HepG2 (cell line): ENCODE results near the gene PARVB. TPM values are rescaled to one million over a fixed set of nuclear protein-coding genes. Genes with fewer than 3 reads are reported as not detected.

Experiments used
- ATAC-seq: fragments of 200-7000 bp; cut with Tn5 transposase; 3 replicates; pipeline ENCODE4 v1.9.1; 2020; ENCODE audit warnings: mild to moderate bottlenecking, moderate library complexity
- Bru-seq: library from RNA; stranded (reverse); fragments of 400-500 nt; gene quantifications from one replicate; lab custom pipeline; 2021; lab: Mats Ljungman, UMichigan
- BruChase-seq, 2 experiments: library from RNA; stranded (reverse); fragments of 400-500 nt; gene quantifications; one replicate each; lab custom pipeline; 2021; lab: Mats Ljungman, UMichigan
- BruUV-seq: library from RNA; stranded (reverse); fragments of 400-500 nt; replicated peaks from 2 replicates; lab custom pipeline; 2021; lab: Mats Ljungman, UMichigan
- CTCF ChIA-PET: fragments of 300-600 bp; formaldehyde crosslinking; extraction: SDS; loops from one replicate; lab custom pipeline; 2021; ENCODE audit warnings: low total read pairs, inconsistent platforms, low intra/inter-chr PET ratio; lab: Yijun Ruan, JAX
- POLR2A ChIA-PET: fragments of 350-600 bp; sonication (Branson Sonifier 250); formaldehyde crosslinking; loops from one replicate; lab custom pipeline; 2020; ENCODE audit warnings: antibody characterized with exemption, inconsistent platforms; lab: Yijun Ruan, JAX
- DNase-seq: peaks from one replicate; pipeline ENCODE4 v3.0.0-alpha.2; 2015; ENCODE audit warnings: low spot score
- FAIRE-seq: peaks from 3 replicates; lab custom pipeline; 2011; peaks lifted over from hg19 to GRCh38; lab: Jason Lieb, UNC
- H2AFZ ChIP-seq: one replicate; pipeline ENCODE4 v1.6.1; 2011; ENCODE audit warnings: low read length, inconsistent platforms
- H3K27ac ChIP-seq: fragments of 300-600 bp; 3 replicates; pipeline ENCODE4 v1.8.0; 2011; ENCODE audit warnings: mixed run types, mild to moderate bottlenecking, mixed read lengths, low read length, inconsistent platforms; ENCODE audit not compliant: insufficient read depth; ENCODE audit errors: extremely low read length
- H3K27me3 ChIP-seq, 2 experiments: fragments of 200-600 bp in 1 of 2; 2 replicates in 1 of 2; 3 replicates in 1 of 2; pipeline versions ENCODE4 v1.6.0 to v1.8.0; 2011; ENCODE audit warnings: low read length in 2 of 2, mild to moderate bottlenecking in 2 of 2, moderate library complexity in 2 of 2, inconsistent platforms in 1 of 2; ENCODE audit not compliant: insufficient read depth in 2 of 2, control insufficient read depth in 1 of 2
- H3K36me3 ChIP-seq, 2 experiments: fragments of 200-600 bp in 1 of 2; replicated peaks in 1 of 2; 2 replicates in 1 of 2; 3 replicates in 1 of 2; pipeline versions ENCODE4 v1.5.1 to v1.8.0; 2011; ENCODE audit warnings: low read length in 2 of 2, inconsistent platforms in 1 of 2; ENCODE audit not compliant: insufficient read depth in 2 of 2, control insufficient read depth in 1 of 2
- H3K4me1 ChIP-seq: 2 replicates; pipeline ENCODE4 v1.5.1; 2012; ENCODE audit warnings: low read length, inconsistent platforms; ENCODE audit not compliant: insufficient read depth
- H3K4me2 ChIP-seq: 2 replicates; pipeline ENCODE4 v1.6.0; 2011; ENCODE audit warnings: low read depth, low read length, inconsistent platforms
- H3K4me3 ChIP-seq, 3 experiments: fragments of 200-600 bp in 1 of 3; sonication (generic), shearing (Covaris generic) in 1 of 3; replicated peaks in 1 of 3; 2 replicates each; pipeline ENCODE4 v1.5.1; 2011 to 2016; ENCODE audit warnings: low read length in 3 of 3, inconsistent platforms in 2 of 3, low read depth in 2 of 3, mild to moderate bottlenecking in 2 of 3, control low read depth in 1 of 3, mixed read lengths in 1 of 3; ENCODE audit not compliant: insufficient read depth in 1 of 3
- H3K79me2 ChIP-seq: one replicate; pipeline ENCODE4 v1.6.1; 2011; ENCODE audit warnings: low read length, inconsistent platforms; ENCODE audit not compliant: insufficient read depth
- H3K9ac ChIP-seq: 2 replicates; pipeline ENCODE4 v1.6.0; 2011; ENCODE audit warnings: mild to moderate bottlenecking, low read depth, low read length, inconsistent platforms; ENCODE audit not compliant: insufficient read depth
- H3K9me3 ChIP-seq: 2 replicates; pipeline ENCODE4 v1.5.1; 2012; ENCODE audit warnings: mild to moderate bottlenecking, low read length
- H4K20me1 ChIP-seq: 2 replicates; pipeline ENCODE4 v1.6.0; 2011; ENCODE audit warnings: inconsistent platforms, mild to moderate bottlenecking, low read length, moderate library complexity; ENCODE audit not compliant: insufficient read depth
- FLYWCH1 ChIP-seq: sonication (generic); formaldehyde crosslinking; IDR thresholded peaks from 2 replicates; pipeline ENCODE4 v1.8.1; 2023; ENCODE audit warnings: mild to moderate bottlenecking, missing genetic modification reagents
- JARID2 ChIP-seq: sonication (generic); formaldehyde crosslinking; IDR thresholded peaks from 2 replicates; pipeline ENCODE4 v1.8.1; 2023; ENCODE audit warnings: missing genetic modification reagents, inconsistent platforms; ENCODE audit not compliant: insufficient replicate concordance
- NR2F1 ChIP-seq, 2 experiments: fragments of 450-650 bp in 1 of 2; formaldehyde crosslinking in 1 of 2; IDR thresholded peaks; 2 replicates each; pipeline versions ENCODE4 v1.5.0 to v1.6.1; 2016 to 2020; ENCODE audit warnings: mild to moderate bottlenecking in 1 of 2, missing compliant biosample characterization in 1 of 2, missing genetic modification reagents in 1 of 2, moderate library complexity in 1 of 2
- PAF1 ChIP-seq: IDR thresholded peaks from 2 replicates; pipeline ENCODE4 v1.6.1; 2016; ENCODE audit warnings: missing genetic modification reagents, missing compliant biosample characterization
- SALL2 ChIP-seq: sonication (generic); formaldehyde crosslinking; IDR thresholded peaks from 2 replicates; pipeline ENCODE4 v1.8.1; 2023; ENCODE audit warnings: mild to moderate bottlenecking, missing genetic modification reagents, inconsistent platforms
- SP2 ChIP-seq: sonication (generic); formaldehyde crosslinking; IDR thresholded peaks from 2 replicates; pipeline ENCODE4 v1.5.1; 2020; ENCODE audit warnings: mild to moderate bottlenecking, missing genetic modification reagents
- ZNF740 ChIP-seq: sonication (generic); formaldehyde crosslinking; IDR thresholded peaks from 2 replicates; pipeline ENCODE4 v1.4.0; 2020; ENCODE audit warnings: missing genetic modification reagents
- ZUFSP ChIP-seq: sonication (generic); formaldehyde crosslinking; IDR thresholded peaks from 2 replicates; pipeline ENCODE4 v1.9.0; 2021; ENCODE audit warnings: missing genetic modification reagents, mild to moderate bottlenecking, borderline replicate concordance
- WGBS: methylation state at CpG from one replicate; pipeline ENCODE4 v1.1.6; 2017; ENCODE audit warnings: low lambda C conversion rate; 5-methylcytosine and 5-hydroxymethylcytosine counted together
- in situ Hi-C: cut with HindIII; loops from 2 replicates; pipeline ENCODE4 v1.10.0; 2017; ENCODE audit warnings: low pct_unique_long_range_greater_than_20kb; ENCODE audit not compliant: extremely low pct_ligation_motif_present
- intact Hi-C: fragments of 100-400 bp; cut with micrococcal nuclease; formaldehyde crosslinking; loops from one replicate; pipeline ENCODE4 v1.10.0; 2022; ENCODE audit not compliant: unreplicated experiment
- long read RNA-seq, 2 experiments: library from RNA in 1 of 2; library from polyadenylated mRNA in 1 of 2; stranded (forward) in 1 of 2; unstranded in 1 of 2; transcript quantifications; one replicate each; pipeline ENCODE4 v2.0.0, GENCODE V29; 2019 to 2022
- polyA minus RNA-seq, 3 experiments: library from RNA; depleted of rRNA, polyadenylated mRNA; stranded (reverse); fragments of >200 nt; gene quantifications; 2 replicates each; pipeline ENCODE4 v1.2.3, GENCODE V29; 2011; ENCODE audit warnings: low replicate concordance in 1 of 3
- polyA plus RNA-seq, 8 experiments: library from polyadenylated mRNA; depleted of rRNA in 3 of 8; stranded (reverse) in 7 of 8; unstranded in 1 of 8; fragments of >200 nt; fragmentation: Illumina TruSeq in 4 of 8; extraction: Trizol in 4 of 8; gene quantifications; 2 replicates each; pipeline versions ENCODE4 v1.2.1 to v1.2.3, GENCODE V29; 2011 to 2016; ENCODE audit warnings: low read depth in 4 of 8, missing spikeins in 1 of 8, mixed read lengths in 1 of 8; ENCODE audit not compliant: insufficient read depth in 1 of 8
- total RNA-seq, 5 experiments: library from RNA; depleted of rRNA; stranded (reverse); fragments of >200 nt; fragmentation: Illumina TruSeq; extraction: Trizol; gene quantifications; 2 replicates each; pipeline ENCODE4 v1.2.3, GENCODE V29; 2016; ENCODE audit warnings: low read depth in 1 of 5
- TF ChIP-seq, protein P1 (sequence below): sonication (generic); formaldehyde crosslinking; IDR thresholded peaks from 2 replicates; pipeline ENCODE4 v1.8.0; 2022; ENCODE audit warnings: mild to moderate bottlenecking, missing genetic modification reagents, moderate library complexity
- TF ChIP-seq, protein P2 (sequence below): sonication (generic); formaldehyde crosslinking; IDR thresholded peaks from 2 replicates; pipeline ENCODE4 v1.4.0; 2020; ENCODE audit warnings: missing genetic modification reagents

Gene PARVB, protein sequence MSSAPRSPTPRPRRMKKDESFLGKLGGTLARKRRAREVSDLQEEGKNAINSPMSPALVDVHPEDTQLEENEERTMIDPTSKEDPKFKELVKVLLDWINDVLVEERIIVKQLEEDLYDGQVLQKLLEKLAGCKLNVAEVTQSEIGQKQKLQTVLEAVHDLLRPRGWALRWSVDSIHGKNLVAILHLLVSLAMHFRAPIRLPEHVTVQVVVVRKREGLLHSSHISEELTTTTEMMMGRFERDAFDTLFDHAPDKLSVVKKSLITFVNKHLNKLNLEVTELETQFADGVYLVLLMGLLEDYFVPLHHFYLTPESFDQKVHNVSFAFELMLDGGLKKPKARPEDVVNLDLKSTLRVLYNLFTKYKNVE
- total RNA-seq (2016; rRNA removed; fragmentation: Illumina TruSeq; extraction: Trizol), result 0.15 TPM in 1 of 2 replicates, not detected in the other
- not detected in 2 replicates for total RNA-seq (2016; cell fraction: cytosol; rRNA removed; fragmentation: Illumina TruSeq; extraction: Trizol; ENCODE audit: low read depth)
- 0.06 TPM in 1 of 2 replicates, not detected in the other for total RNA-seq (2016; cell fraction: insoluble cytoplasmic fraction; rRNA removed; fragmentation: Illumina TruSeq; extraction: Trizol)
- total RNA-seq (2016; cell fraction: membrane; rRNA removed; fragmentation: Illumina TruSeq; extraction: Trizol), result not detected in 2 replicates
- not detected in 2 replicates for total RNA-seq (2016; cell fraction: nucleus; rRNA removed; fragmentation: Illumina TruSeq; extraction: Trizol)
- 0.11 and 0.18 TPM in 2 replicates for polyA plus RNA-seq (2011; rRNA removed)
- polyA plus RNA-seq (2011; cell fraction: cytosol; rRNA removed), result 0.15 and 0.19 TPM in 2 replicates
- polyA plus RNA-seq (2011; cell fraction: nucleus; rRNA removed), result 0.16 and 0.33 TPM in 2 replicates
- not detected in 2 replicates for polyA plus RNA-seq (2012)
- polyA plus RNA-seq (2016; cell fraction: cytosol; fragmentation: Illumina TruSeq; extraction: Trizol; ENCODE audit: low read depth), result 0.07 and 0.15 TPM in 2 replicates
- not detected in 2 replicates for polyA plus RNA-seq (2016; cell fraction: insoluble cytoplasmic fraction; fragmentation: Illumina TruSeq; extraction: Trizol; ENCODE audit: low read depth)
- polyA plus RNA-seq (2016; cell fraction: membrane; fragmentation: Illumina TruSeq; extraction: Trizol; ENCODE audit: low read depth), result 0.15 TPM in 1 of 2 replicates, not detected in the other
- 0.29 and 0.56 TPM in 2 replicates for polyA plus RNA-seq (2016; cell fraction: nucleus; fragmentation: Illumina TruSeq; extraction: Trizol; ENCODE audit: insufficient read depth, low read depth)
- 1.1 and 29.8 TPM in 2 replicates for polyA minus RNA-seq (2011; rRNA and poly(A)+ RNA removed; ENCODE audit: low replicate concordance)
- polyA minus RNA-seq (2011; cell fraction: cytosol; rRNA and poly(A)+ RNA removed), result 0.88 TPM in 1 of 2 replicates, not detected in the other
- 1.0 TPM in 1 of 2 replicates, not detected in the other for polyA minus RNA-seq (2011; cell fraction: nucleus; rRNA and poly(A)+ RNA removed)
- Bru-seq, nascent RNA, result percentile 27 among the genes with signal in this experiment
- percentile 20 among the genes with signal in this experiment for BruChase-seq, experiment 1, labeled RNA remaining after a 6-hour chase
- BruChase-seq, experiment 2, labeled RNA remaining after a 2-hour chase, result percentile 26 among the genes with signal in this experiment
- long read RNA-seq, experiment 1, result 0 reads
- long read RNA-seq, experiment 2, result 0 reads

DNA sequence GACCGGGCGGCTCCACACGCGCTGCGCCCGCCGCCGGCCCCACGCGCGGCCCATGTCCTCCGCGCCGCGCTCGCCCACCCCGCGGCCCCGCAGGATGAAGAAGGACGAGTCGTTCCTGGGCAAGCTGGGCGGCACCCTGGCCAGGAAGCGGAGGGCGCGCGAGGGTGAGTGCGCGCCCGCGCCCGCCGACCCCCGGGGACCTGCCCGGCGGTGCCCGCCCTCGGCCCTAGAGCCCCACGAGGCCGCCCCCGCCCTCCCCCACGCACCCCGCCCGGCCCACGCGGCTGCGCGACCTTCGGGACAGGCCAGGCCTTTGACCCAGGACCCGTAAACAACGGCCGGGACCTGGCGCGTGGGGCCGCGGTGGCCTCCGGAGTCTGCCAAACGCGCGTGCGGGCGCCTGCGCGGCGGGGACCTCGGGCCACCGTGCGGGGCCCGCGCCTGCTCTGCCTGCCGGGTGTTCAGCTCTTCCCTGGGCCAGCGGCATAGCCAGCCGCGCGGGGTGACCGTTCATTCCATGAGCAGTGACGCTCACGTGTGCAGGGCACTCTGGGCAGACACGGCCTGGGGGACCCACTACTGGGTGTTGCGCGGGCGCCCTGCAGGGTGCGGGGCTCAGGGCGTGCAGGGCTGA lies at the start of gene PARVB:
Gene PARVB, plus strand, starts transcription at position 15 of the 634 bp plus-strand sequence. Its CDS starts 38 bp downstream, at position 53.
- Histone ChIP-seq H2AFZ (no peak within 1 kb of the TSS), H3K4me2 (peak within 1 kb of the TSS; percentile 70), H3K27ac (no peak within 1 kb of the TSS), H3K9me3 (no peaks in the 10 kb centered on the region), H4K20me1 (no peaks in the 10 kb centered on the region), H3K79me2 (no peaks in the 10 kb centered on the region), H3K9ac (peak within 1 kb of the TSS; percentile 49), H3K4me3 (peak within 1 kb of the TSS; percentile 7 to 75 (median 19); a peak in 4 of 6 replicates), H3K27me3 (peaks cover 0 to 15% of the 10 kb centered on the region in 2 experiments; a peak in 1 of 5 replicates), H3K4me1 (peaks cover 11% of the 10 kb centered on the region), H3K36me3 (no peaks in the 10 kb centered on the region)
- ChIA-PET POLR2A (no interaction called here), CTCF (no interaction called here)
- intact Hi-C loops, result no loop called here
- no TSS peak for BruUV-seq
- DNase-seq (no peak), ATAC-seq (no peak), FAIRE-seq (no peak)
- in situ Hi-C loops, result no loop called here
- no CpG with 5 or more reads among the region's 83 CpGs for WGBS
- TF ChIP-seq PAF1 (CRISPR knock-in tag), result no peak
- no peak for TF ChIP-seq FLYWCH1 (CRISPR knock-in tag)
- TF ChIP-seq, protein P1, sequence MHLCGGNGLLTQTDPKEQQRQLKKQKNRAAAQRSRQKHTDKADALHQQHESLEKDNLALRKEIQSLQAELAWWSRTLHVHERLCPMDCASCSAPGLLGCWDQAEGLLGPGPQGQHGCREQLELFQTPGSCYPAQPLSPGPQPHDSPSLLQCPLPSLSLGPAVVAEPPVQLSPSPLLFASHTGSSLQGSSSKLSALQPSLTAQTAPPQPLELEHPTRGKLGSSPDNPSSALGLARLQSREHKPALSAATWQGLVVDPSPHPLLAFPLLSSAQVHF, result no peak
- TF ChIP-seq ZNF740 (CRISPR knock-in tag), result no peak
- no peak for TF ChIP-seq SP2 (CRISPR knock-in tag)
- TF ChIP-seq NR2F1 (CRISPR knock-in tag; IDR thresholded peaks at IDR 0.05), result no peak
- TF ChIP-seq JARID2, result no peak
- TF ChIP-seq SALL2 (CRISPR knock-in tag), result no peak
- TF ChIP-seq ZUFSP (CRISPR knock-in tag), result no peak
- TF ChIP-seq, protein P2, sequence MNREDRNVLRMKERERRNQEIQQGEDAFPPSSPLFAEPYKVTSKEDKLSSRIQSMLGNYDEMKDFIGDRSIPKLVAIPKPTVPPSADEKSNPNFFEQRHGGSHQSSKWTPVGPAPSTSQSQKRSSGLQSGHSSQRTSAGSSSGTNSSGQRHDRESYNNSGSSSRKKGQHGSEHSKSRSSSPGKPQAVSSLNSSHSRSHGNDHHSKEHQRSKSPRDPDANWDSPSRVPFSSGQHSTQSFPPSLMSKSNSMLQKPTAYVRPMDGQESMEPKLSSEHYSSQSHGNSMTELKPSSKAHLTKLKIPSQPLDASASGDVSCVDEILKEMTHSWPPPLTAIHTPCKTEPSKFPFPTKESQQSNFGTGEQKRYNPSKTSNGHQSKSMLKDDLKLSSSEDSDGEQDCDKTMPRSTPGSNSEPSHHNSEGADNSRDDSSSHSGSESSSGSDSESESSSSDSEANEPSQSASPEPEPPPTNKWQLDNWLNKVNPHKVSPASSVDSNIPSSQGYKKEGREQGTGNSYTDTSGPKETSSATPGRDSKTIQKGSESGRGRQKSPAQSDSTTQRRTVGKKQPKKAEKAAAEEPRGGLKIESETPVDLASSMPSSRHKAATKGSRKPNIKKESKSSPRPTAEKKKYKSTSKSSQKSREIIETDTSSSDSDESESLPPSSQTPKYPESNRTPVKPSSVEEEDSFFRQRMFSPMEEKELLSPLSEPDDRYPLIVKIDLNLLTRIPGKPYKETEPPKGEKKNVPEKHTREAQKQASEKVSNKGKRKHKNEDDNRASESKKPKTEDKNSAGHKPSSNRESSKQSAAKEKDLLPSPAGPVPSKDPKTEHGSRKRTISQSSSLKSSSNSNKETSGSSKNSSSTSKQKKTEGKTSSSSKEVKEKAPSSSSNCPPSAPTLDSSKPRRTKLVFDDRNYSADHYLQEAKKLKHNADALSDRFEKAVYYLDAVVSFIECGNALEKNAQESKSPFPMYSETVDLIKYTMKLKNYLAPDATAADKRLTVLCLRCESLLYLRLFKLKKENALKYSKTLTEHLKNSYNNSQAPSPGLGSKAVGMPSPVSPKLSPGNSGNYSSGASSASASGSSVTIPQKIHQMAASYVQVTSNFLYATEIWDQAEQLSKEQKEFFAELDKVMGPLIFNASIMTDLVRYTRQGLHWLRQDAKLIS (CRISPR knock-in tag), result no peak
